Right hindlimb (tissue), 1 donor: Measurements from ENCODE around the gene MDM2.
"Not testable (repeated sequence)": the region's sequence is repeated elsewhere in the genome, so short reads cannot be mapped to it uniquely, and the experiment has no call there.

Source experiments
- DNase-seq: peaks from one replicate; pipeline ENCODE4 v3.0.0-alpha.2; 2018

The MDM2 gene

DNA sequence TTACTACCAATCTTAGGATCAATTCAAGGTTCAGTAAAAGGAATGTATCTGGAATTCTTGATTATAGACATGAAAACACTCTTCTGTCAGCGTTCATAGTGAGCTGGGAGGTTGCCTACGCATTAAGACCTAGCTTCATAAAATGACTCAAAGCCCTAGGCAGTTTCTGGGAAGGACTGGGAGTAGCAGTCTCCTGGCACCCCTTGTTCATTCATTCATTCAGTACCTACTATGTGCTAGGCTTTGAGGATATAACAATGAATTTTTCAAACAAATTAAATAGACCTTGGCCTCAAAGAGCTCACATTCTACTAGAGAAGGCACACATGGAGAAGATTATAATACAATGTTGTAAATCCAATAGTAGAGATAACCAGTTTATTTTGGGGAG, 46.1 kb downstream of the MDM2 start:
- DNase-seq: no peak

GRCh38 chr12:68854554-68854953, 46.6 kb downstream of the MDM2 start:
- no peak for DNase-seq

DNA sequence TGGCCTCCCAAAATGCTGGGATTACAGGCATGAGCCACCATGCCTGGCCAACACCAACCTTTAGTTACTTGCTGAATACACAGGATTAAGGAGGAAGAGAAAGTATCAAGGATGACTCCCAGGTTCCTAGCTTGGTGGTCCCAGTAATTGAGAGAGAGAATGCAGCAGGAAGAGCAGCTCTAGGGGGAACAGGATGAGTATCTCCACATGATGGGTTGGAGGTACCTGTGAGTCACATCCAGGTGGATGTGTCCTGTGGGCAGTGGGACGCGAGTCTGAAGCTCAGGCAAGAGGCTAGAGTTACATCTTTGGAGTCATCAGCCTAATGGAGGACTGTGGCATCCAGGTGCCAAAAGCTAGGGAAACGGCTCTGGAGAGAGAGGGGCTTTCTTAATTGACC, 47.1 kb downstream of the MDM2 start:
- no peak for DNase-seq

- DNase-seq: no peak
Observed at GRCh38 chr12:68855771-68856170, 47.8 kb downstream of the MDM2 start.

DNA sequence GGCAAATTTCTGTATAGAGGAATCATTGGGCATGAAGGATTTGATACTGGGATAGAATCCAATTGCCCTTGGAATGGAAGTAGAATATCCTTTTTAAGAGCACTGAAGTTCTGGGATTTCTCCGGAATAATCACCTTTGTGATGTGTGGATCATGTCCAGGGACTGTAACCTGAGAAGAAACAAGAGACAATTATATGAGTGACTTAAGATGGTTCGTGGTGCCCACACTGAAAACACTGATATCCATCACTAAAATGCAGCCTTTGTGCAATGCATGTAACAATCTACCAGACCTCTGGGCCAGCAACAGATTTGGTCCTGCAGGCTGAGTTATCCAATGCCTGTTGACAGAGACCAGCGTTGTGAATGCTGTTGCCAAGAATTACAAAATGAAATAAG, 48.5 kb downstream of the MDM2 start:
- no peak for DNase-seq

DNA sequence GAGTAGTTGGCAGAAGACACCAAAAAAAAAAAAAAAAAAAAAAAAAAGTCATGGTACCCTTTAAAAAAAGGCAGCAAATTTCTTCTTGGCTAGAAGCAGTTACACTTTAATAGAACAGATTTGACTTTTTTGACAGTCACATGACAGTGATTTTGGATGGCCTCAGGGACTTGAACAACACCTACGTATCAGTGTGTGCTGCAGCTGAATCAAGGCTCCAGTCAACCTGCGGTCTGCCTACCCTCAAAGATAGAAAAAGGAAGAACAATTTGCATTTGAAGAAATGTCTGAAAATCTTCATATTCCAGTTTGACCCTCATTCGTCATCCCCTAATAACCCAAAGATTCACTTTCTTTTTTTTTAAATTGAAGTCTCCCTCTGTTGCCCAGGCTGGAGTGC, 53.9 kb downstream of the MDM2 start:
- DNase-seq: no peak

GRCh38 chr12:68863109-68863770, 55.3 kb downstream of the MDM2 start:
- DNase-seq: no peak

GRCh38 chr12:68863886-68864454, 56.0 kb downstream of the MDM2 start:
- not testable (repeated sequence) for DNase-seq

GRCh38 chr12:68864604-68865003, 56.6 kb downstream of the MDM2 start:
- DNase-seq: no peak

DNA sequence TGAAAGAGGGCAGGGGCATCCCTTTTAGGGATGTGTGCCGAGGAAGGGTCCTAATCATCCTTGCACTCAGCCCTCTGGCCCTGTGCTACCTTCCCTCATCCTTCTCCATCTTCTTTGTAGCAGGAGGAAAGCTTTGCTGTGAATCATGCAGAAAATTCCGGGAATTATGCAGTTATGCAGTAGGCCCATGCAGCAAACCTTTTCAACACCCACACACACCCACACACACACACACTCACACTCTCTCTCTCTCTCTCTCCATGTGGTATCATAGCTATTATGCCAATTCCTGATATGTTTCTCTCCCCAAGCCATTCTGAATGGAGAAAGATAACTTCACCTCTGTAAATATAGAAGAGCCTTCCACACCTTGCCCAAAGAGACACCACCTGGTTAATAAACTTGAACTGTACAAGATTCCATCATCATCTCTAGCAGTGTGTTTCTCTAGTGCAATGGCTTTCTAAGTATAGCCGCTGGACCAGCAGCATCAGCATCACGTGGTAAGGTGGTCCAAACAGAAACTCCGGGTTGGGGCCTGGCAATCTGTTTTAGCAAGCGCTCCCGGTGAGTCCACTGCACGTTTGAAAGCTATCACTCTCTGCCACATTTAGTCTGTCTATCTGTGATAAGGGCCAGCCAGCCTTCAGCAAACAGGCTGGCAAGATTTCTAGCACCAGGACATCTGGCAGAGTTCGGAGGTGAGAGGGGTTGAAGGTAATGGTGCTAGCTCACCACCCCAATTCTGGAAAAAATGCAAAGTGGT, 57.6 kb downstream of the MDM2 start:
- no peak for DNase-seq

- DNase-seq: no peak
Observed at GRCh38 chr12:68866950-68867349, 59.0 kb downstream of the MDM2 start.

DNA sequence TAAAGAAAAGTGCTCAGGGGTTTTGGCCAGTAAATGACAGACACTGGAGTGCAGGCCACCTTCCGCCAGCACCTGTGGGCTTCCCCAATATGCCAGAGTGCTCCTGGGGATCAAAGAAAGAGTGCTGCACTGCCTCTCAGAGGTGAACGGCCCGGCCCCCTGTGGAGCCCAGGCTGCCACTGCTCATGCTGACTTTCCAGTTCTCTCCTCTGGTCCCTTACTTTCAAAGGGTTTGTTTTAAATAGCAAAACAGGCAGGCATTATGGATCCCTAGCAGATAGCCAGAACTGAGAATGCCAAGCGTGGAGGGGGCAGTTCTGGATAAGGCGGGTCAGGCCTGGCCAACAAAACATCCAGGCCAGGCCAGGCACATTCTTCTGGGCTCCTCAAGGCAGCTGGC, 59.6 kb downstream of the MDM2 start:
- DNase-seq: no peak

DNA sequence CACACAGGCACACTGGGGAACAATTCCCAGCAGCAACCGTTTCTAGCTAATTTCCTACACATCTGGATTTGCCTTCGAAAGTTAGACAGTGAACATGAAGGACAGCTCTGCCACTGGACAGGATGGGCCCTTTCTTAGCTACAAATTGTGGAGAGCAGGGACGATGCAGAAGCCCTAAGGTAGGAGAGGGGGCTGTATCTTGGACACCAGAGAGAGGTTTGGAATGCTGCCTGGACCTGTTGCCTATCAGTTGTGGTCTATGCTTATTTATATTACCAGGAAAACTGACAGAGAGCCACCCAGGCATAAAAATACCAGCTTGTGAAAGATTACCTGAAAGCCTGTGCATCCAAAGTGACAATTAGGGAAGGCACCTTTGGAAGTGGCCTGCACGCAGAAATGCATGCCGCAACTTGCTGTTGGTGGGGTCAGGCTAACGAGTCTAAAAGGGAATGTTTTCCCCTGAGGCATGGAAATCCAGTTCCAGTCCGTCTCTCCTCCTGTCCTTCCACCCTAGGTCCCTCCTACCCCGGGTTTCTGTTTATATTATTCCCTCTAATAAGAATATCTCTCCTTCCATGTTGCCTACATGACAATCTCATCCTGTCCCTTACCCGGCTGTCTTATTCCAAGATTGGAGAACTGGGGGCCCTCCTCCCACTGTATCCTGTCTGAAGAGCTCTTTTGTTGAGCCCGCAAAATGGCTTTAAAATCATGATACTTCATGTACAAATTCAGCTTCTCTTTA, 60.2 kb downstream of the MDM2 start:
- no peak for DNase-seq

DNA sequence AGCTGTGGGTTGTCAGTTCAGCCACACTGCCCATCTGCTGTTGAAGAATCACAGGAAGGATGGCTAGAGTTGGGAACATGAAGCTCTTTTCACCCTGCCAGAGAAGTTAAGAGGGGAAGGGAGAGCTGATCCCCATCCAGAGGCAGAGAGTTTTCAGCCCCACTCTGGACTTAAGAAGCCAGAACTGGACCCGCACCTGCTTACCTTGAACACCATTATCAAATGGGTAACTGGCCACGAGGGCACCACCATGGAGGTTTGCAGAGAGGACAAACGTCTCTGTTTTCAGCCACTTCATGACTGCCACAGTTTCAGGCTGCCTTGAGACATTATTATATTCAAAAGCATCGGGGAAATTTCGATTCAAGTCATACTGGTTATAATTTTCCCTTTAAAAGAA, 62.0 kb downstream of the MDM2 start:
- DNase-seq: no peak

DNA sequence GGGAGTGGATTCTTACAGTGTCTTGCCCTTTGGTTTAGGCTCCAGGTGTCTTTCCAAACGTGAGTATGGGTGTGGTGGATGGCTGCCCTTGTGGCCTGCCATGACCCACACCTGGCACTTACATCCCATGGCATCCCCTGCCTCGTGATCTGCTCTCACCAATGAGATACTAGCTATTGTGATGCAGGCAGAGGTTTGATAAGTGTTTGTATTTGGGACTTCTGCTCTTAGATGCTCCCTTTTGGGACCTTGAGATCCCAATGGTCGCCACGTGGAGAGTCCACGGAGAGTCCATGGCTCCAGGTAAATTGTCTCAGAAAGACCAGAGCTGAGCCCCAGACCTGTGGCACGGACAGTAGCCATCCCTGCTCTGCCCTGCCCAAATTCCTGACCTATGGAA, 62.5 kb downstream of the MDM2 start:
- DNase-seq: no peak

DNA sequence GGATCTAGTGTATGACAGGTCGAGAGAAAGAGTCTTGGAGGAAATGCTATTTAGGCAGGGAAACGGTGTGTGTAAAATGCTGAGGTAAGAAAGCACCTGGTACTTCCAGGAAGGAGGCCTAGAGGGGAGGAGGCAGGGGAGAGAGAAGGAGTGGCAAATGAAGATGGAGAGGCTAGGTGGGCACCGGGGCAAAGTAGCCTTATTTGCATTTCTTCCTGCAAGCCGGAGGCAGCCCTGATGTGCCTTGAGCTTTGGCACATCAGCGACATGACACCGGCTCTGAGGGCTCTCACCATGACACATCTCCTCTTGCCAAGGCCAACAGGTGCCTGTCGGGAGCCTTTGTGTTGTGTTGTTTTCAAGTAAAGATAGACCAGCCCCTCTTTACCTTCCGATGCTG, 63.4 kb downstream of the MDM2 start:
- DNase-seq: no peak

DNA sequence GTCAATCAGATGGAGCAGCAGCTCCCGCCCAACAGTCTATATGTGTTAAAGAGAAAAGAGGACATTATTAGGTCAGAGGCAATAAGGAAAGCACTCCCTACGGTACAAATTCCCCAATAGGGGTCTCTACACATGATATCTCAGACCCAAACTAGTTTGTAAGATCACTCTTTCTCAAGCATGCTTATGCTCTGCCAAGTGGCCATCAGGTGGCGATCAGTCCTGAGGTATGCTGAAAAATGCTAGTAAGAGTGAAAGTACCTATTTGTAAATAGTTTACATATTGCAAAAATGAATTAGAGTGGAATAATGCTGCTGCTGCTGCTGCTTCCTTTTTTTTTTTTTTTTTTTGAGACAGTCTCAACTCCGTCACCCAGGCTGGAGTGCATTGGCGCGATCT, 63.9 kb downstream of the MDM2 start:
- no peak for DNase-seq

DNA sequence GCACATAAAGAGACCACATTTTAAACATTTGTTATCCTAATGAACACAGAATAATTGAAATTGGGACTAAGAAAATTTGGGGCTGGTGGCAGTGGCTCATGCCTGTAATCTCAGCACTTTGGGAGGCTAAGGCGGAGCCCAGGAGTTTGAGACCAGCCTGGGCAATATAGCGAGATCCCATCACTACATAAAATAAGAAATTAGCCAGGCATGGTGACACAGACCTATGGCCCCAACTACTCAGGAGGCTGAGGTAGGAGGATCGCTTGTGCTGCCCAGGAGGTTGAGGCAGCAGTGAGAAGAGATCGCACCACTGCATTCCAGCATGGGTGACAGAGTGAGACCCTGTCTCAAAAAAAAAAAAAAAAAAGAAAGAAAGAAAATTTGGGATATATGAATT, 65.3 kb downstream of the MDM2 start:
- DNase-seq: no peak

GRCh38 chr12:68876461-68876860, 68.5 kb downstream of the MDM2 start:
- no peak for DNase-seq

GRCh38 chr12:68877583-68877982, 69.6 kb downstream of the MDM2 start:
- DNase-seq: no peak

- DNase-seq: no peak
Observed at GRCh38 chr12:68878283-68878682, 70.3 kb downstream of the MDM2 start.

DNA sequence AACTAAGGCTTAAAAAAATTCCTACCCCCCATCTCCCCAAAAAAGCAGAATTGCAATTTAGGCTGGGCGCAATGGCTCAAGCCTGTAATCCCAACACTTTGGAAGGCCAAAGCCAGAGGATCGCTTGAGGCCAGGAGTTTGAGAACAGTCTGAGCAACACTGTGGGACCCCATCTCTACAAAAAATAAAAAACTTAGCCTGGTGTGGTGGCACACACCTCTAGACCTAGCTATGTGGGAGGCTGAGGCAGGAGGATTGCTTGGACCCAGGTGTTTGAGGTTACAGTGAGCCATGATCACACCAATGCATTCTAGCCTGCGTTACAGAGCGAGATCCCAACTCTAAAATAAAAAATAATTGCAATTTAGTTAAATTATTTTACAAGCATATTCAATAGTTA, 70.9 kb downstream of the MDM2 start:
- DNase-seq: no peak

- no peak for DNase-seq
Observed at GRCh38 chr12:68880660-68881325, 72.8 kb downstream of the MDM2 start.
